ENCODE results near the gene HAUS5. TPM values are rescaled to one million over a fixed set of nuclear protein-coding genes. Genes with fewer than 3 reads are reported as not detected.

The HAUS5 gene
- total RNA-seq = 10 to 100 TPM; 32.4 to 33.7 TPM
- 29.8 TPM for polyA plus RNA-seq (2013, experiment 1 of 2)
- 25.0 TPM for polyA plus RNA-seq (2013, experiment 2 of 2)
- long read RNA-seq, experiment 1, partial matches to known transcripts = 0 of 2 reads
- long read RNA-seq, experiment 1, other reads (novel, unspliced or antisense) = 1 of 2 reads
- long read RNA-seq, experiment 2, full-length matches to known transcripts = 34 of 48 reads
- long read RNA-seq, experiment 2, partial matches to known transcripts = 4 of 48 reads
- long read RNA-seq, experiment 2, other reads (novel, unspliced or antisense) = 10 of 48 reads
- long read RNA-seq, experiment 3, full-length matches to known transcripts = 110 of 139 reads
- long read RNA-seq, experiment 3, partial matches to known transcripts = 3 of 139 reads
- long read RNA-seq, experiment 3, other reads (novel, unspliced or antisense) = 26 of 139 reads
- long read RNA-seq, experiment 4, partial matches to known transcripts = 1 of 2 reads
- long read RNA-seq, experiment 4, other reads (novel, unspliced or antisense) = 1 of 2 reads

GRCh38 chr19:35612559-35613321 lies at the start of gene HAUS5:
Gene HAUS5 (plus strand): TSS chr19:35612735. CDS start chr19:35612795, 60 bp downstream.
- H3K27me3 ChIP-seq (ENCODE audit: control insufficient read depth, insufficient read depth, low read length, poor library complexity, severe bottlenecking) = no peaks in the 10 kb centered on the region
- Mint-ChIP-seq H3K4me3 (peak within 1 kb of the TSS; percentile 72), H3K36me3 (ENCODE audit: low read depth) (peaks cover 5% of the 10 kb centered on the region), H3K9me3 (peaks cover 12% of the 10 kb centered on the region), H3K27ac (peak within 1 kb of the TSS; percentile 79), H3K4me1 (no peaks in the 10 kb centered on the region), H3K27me3 (ENCODE audit: insufficient read depth) (peaks cover 28% of the 10 kb centered on the region)
- peak; percentile 98 for DNase-seq
- WGBS, 2 experiments (ENCODE audit: insufficient coverage in 1 of 2, insufficient read length in 1 of 2) = 1% methylated on average over 17 to 46 of the region's 47 CpGs
- H3K36me3 ChIP-seq (ENCODE audit: control insufficient read depth, insufficient read depth, low read length) = peaks cover 14% of the 10 kb centered on the region
- peak within 1 kb of the TSS; percentile 86 for H3K9ac ChIP-seq (ENCODE audit: extremely low read depth, low read length, poor library complexity, severe bottlenecking)
- H3K4me3 ChIP-seq (ENCODE audit: low read length) = peak within 1 kb of the TSS; percentile 91
- peaks cover 9% of the 10 kb centered on the region for H3K9me3 ChIP-seq (ENCODE audit: control insufficient read depth, low read length)
- no peaks in the 10 kb centered on the region for H3K4me1 ChIP-seq (ENCODE audit: control insufficient read depth, insufficient read depth, low read length)
- H3K27ac ChIP-seq (ENCODE audit: low read depth, low read length) = no peak within 1 kb of the TSS
- TF ChIP-seq CTCF (conservative IDR thresholded peaks at IDR 0.05) = no peak

- DNase-seq = no peak
- H3K36me3 ChIP-seq (ENCODE audit: control insufficient read depth, insufficient read depth, low read length) = no peaks in the 10 kb centered on the region
- no peak overlapping the region for H3K27ac ChIP-seq (ENCODE audit: low read depth, low read length)
- no peak overlapping the region for H3K9ac ChIP-seq (ENCODE audit: extremely low read depth, low read length, poor library complexity, severe bottlenecking)
- H3K9me3 Mint-ChIP-seq = no peaks in the 10 kb centered on the region
- H3K4me3 Mint-ChIP-seq = no peak overlapping the region
- WGBS, 2 experiments (ENCODE audit: insufficient coverage in 1 of 2, insufficient read length in 1 of 2) = 71 to 72% methylated on average over 2 of the region's 2 CpGs
- no peaks in the 10 kb centered on the region for H3K4me1 Mint-ChIP-seq
- H3K36me3 Mint-ChIP-seq (ENCODE audit: low read depth) = no peaks in the 10 kb centered on the region
- no peak for TF ChIP-seq CTCF (conservative IDR thresholded peaks at IDR 0.05)
- peaks cover 23% of the 10 kb centered on the region for H3K27me3 ChIP-seq (ENCODE audit: control insufficient read depth, insufficient read depth, low read length, poor library complexity, severe bottlenecking)
- peaks cover 60% of the 10 kb centered on the region for H3K27me3 Mint-ChIP-seq (ENCODE audit: insufficient read depth)
- no peak overlapping the region for H3K27ac Mint-ChIP-seq
- no peaks in the 10 kb centered on the region for H3K4me1 ChIP-seq (ENCODE audit: control insufficient read depth, insufficient read depth, low read length)
- no peaks in the 10 kb centered on the region for H3K9me3 ChIP-seq (ENCODE audit: control insufficient read depth, low read length)
- H3K4me3 ChIP-seq (ENCODE audit: low read length) = no peak overlapping the region
Observed at GRCh38 chr19:35562776-35563175, 49.8 kb upstream of the HAUS5 start.

GRCh38 chr19:35563207-35563829 lies 49.2 kb upstream of the HAUS5 start, which contains the start of gene ATP4A:
Gene ATP4A (minus strand): TSS chr19:35563658. CDS start chr19:35563629, 29 bp downstream.
- H3K9me3 Mint-ChIP-seq = no peaks in the 10 kb centered on the region
- H3K27ac ChIP-seq (ENCODE audit: low read depth, low read length) = no peak within 1 kb of the TSS
- no peaks in the 10 kb centered on the region for H3K4me1 Mint-ChIP-seq
- no peaks in the 10 kb centered on the region for H3K4me1 ChIP-seq (ENCODE audit: control insufficient read depth, insufficient read depth, low read length)
- H3K27ac Mint-ChIP-seq = no peak within 1 kb of the TSS
- no peak for DNase-seq
- no peaks in the 10 kb centered on the region for H3K36me3 ChIP-seq (ENCODE audit: control insufficient read depth, insufficient read depth, low read length)
- H3K9ac ChIP-seq (ENCODE audit: extremely low read depth, low read length, poor library complexity, severe bottlenecking) = no peak within 1 kb of the TSS
- WGBS, 2 experiments (ENCODE audit: insufficient coverage in 1 of 2, insufficient read length in 1 of 2) = 74 to 81% methylated on average over 3 to 11 of the region's 15 CpGs
- peaks cover 56% of the 10 kb centered on the region for H3K27me3 Mint-ChIP-seq (ENCODE audit: insufficient read depth)
- H3K4me3 ChIP-seq (ENCODE audit: low read length) = no peak within 1 kb of the TSS
- no peaks in the 10 kb centered on the region for H3K9me3 ChIP-seq (ENCODE audit: control insufficient read depth, low read length)
- H3K36me3 Mint-ChIP-seq (ENCODE audit: low read depth) = no peaks in the 10 kb centered on the region
- H3K27me3 ChIP-seq (ENCODE audit: control insufficient read depth, insufficient read depth, low read length, poor library complexity, severe bottlenecking) = peaks cover 18% of the 10 kb centered on the region
- no peak for TF ChIP-seq CTCF (conservative IDR thresholded peaks at IDR 0.05)
- no peak within 1 kb of the TSS for H3K4me3 Mint-ChIP-seq

All from endodermal cell (in vitro differentiated cells).